PC-3 (cell line): ENCODE data around the gene TNS3. TPM values are rescaled to one million over a fixed set of nuclear protein-coding genes. Genes with fewer than 3 reads are reported as not detected.
A peak's percentile ranks its signal among the peaks of the same experiment; 100 is the strongest.

Source experiments
- ATAC-seq: fragments of 200-7000 bp; cut with Tn5 transposase; 2 replicates; pipeline ENCODE4 v1.9.1; 2020; ENCODE audit warnings: mild to moderate bottlenecking, moderate library complexity
- BruUV-seq: library from RNA; stranded (reverse); fragments of 400-500 nt; replicated peaks from 2 replicates; lab custom pipeline; 2021; lab: Mats Ljungman, UMichigan
- CTCF ChIA-PET: fragments of 300-600 bp; sonication (Branson Sonifier 250); formaldehyde crosslinking; loops from one replicate; lab custom pipeline; 2022; ENCODE audit warnings: antibody characterized with exemption; lab: Charles Lee
- POLR2A ChIA-PET: fragments of 300-600 bp; sonication (Branson Sonifier 250); formaldehyde crosslinking; loops from one replicate; lab custom pipeline; 2022; ENCODE audit warnings: antibody characterized with exemption; ENCODE audit not compliant: unreplicated experiment; lab: Charles Lee
- DNase-seq: peaks from one replicate; pipeline ENCODE4 v3.0.0-alpha.2; 2015
- H2AFZ ChIP-seq: fragments of 300-600 bp; sonication (generic); 2 replicates; pipeline ENCODE4 v1.6.0; 2016; ENCODE audit warnings: antibody characterized with exemption, low read length
- H3F3A ChIP-seq: fragments of 300-600 bp; sonication (generic); one replicate; pipeline ENCODE4 v1.6.0; 2017; ENCODE audit warnings: antibody characterized with exemption, low read length, control low read depth, mild to moderate bottlenecking; ENCODE audit not compliant: unreplicated experiment
- H3K27ac ChIP-seq: fragments of 300-600 bp; sonication (generic); 2 replicates; pipeline ENCODE4 v1.5.1; 2016; ENCODE audit warnings: mild to moderate bottlenecking, low read length
- H3K27me3 ChIP-seq: fragments of 300-600 bp; sonication (generic); 2 replicates; pipeline ENCODE4 v1.6.1; 2016; ENCODE audit warnings: low read length, mixed read lengths
- H3K36me3 ChIP-seq: fragments of 300-600 bp; sonication (generic); 2 replicates; pipeline ENCODE4 v1.6.1; 2016; ENCODE audit warnings: low read depth, mixed run types, low read length, mixed read lengths
- H3K4me1 ChIP-seq: fragments of 300-600 bp; sonication (generic); 2 replicates; pipeline ENCODE4 v1.5.1; 2016; ENCODE audit warnings: low read length; ENCODE audit not compliant: insufficient read depth
- H3K4me2 ChIP-seq: fragments of 300-600 bp; sonication (generic); 2 replicates; pipeline ENCODE4 v1.6.0; 2016; ENCODE audit warnings: low read length
- H3K4me3 ChIP-seq: fragments of 300-600 bp; sonication (generic); 2 replicates; pipeline ENCODE4 v1.5.1; 2016; ENCODE audit warnings: mild to moderate bottlenecking, low read length, mixed read lengths
- H3K79me2 ChIP-seq: fragments of 300-600 bp; sonication (generic); 2 replicates; pipeline ENCODE4 v1.6.1; 2017; ENCODE audit warnings: low read length, mixed read lengths
- H3K9ac ChIP-seq: fragments of 300-600 bp; sonication (generic); 2 replicates; pipeline ENCODE4 v1.6.0; 2016; ENCODE audit warnings: mild to moderate bottlenecking, low read length
- H3K9me2 ChIP-seq: fragments of 300-600 bp; sonication (generic); replicated peaks from 2 replicates; pipeline ENCODE4 v1.6.1; 2016; ENCODE audit warnings: mixed run types, low read length, mixed read lengths
- H3K9me3 ChIP-seq: fragments of 300-600 bp; sonication (generic); 2 replicates; pipeline ENCODE4 v1.6.1; 2016; ENCODE audit warnings: low read length, mixed read lengths
- H4K20me1 ChIP-seq: fragments of 300-600 bp; sonication (generic); 2 replicates; pipeline ENCODE4 v1.6.1; 2016; ENCODE audit warnings: low read length, mixed read lengths
- EZH2 ChIP-seq: fragments of 300-600 bp; sonication (generic); IDR thresholded peaks from one replicate; pipeline ENCODE4 v1.6.1; 2017; ENCODE audit warnings: antibody characterized with exemption, mild to moderate bottlenecking, low read length; ENCODE audit not compliant: unreplicated experiment
- EZH2phosphoT487 ChIP-seq: fragments of 300-600 bp; sonication (generic); IDR thresholded peaks from 2 replicates; pipeline ENCODE4 v1.6.1; 2018; ENCODE audit warnings: mild to moderate bottlenecking, antibody characterized with exemption, low read length, borderline replicate concordance
- intact Hi-C: fragments of 100-400 bp; cut with micrococcal nuclease; formaldehyde crosslinking; loops from 2 replicates; pipeline ENCODE4 v1.9.0; 2023
- total RNA-seq: library from RNA; depleted of rRNA; stranded (reverse); fragments of >200 nt; gene quantifications from 2 replicates; pipeline ENCODE4 v1.2.3, GENCODE V29; 2014
- TF ChIP-seq, protein P1 (sequence below): fragments of 300-600 bp; sonication (generic); conservative IDR thresholded peaks from 2 replicates; pipeline ENCODE4 v1.5.1; 2017; ENCODE audit warnings: antibody characterized with exemption, low read depth, mild to moderate bottlenecking, low read length

Gene TNS3
- total RNA-seq, 1 experiment from 2014 or later, result 72.3 TPM

DNA sequence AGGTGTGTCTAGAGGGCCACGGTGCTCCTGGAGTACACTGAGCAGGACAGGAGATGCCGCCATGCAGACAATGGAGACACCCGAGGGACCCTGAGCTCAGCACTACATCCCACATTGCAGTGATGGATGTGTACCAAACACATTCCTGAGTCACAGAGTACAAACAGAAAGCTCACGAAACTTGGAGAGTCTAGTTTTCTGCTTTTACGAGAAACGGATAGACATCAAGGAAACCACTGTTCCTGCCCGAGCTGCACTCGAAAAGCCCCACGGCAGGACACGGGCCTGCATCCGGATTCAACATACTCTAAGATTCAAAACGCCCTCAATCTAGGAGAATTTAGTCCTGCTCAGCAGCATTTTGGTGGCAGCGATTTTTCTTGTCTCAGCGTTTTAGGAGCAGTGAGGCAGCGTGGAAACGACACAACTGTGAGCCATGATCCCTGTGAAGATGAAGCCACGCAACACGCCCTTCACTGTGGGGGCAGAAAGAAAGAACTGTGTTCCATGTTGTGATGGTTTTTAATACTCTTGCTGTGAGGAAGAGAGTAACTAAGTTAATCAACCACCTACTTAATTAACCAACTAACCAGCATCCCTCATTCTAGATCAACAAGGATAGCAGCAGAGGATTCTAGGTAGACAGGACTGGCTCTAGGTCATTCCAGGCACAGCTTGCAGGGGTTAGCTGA, 3.2 kb downstream of the TNS3 start:
- H3K79me2 ChIP-seq, result peaks cover 89% of the 10 kb centered on the region
- no peak overlapping the region for H2AFZ ChIP-seq
- TF ChIP-seq EZH2phosphoT487 (no peak), EZH2 (no peak)
- TF ChIP-seq, protein P1, sequence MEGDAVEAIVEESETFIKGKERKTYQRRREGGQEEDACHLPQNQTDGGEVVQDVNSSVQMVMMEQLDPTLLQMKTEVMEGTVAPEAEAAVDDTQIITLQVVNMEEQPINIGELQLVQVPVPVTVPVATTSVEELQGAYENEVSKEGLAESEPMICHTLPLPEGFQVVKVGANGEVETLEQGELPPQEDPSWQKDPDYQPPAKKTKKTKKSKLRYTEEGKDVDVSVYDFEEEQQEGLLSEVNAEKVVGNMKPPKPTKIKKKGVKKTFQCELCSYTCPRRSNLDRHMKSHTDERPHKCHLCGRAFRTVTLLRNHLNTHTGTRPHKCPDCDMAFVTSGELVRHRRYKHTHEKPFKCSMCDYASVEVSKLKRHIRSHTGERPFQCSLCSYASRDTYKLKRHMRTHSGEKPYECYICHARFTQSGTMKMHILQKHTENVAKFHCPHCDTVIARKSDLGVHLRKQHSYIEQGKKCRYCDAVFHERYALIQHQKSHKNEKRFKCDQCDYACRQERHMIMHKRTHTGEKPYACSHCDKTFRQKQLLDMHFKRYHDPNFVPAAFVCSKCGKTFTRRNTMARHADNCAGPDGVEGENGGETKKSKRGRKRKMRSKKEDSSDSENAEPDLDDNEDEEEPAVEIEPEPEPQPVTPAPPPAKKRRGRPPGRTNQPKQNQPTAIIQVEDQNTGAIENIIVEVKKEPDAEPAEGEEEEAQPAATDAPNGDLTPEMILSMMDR, result no peak
- DNase-seq, result peak; percentile 97
- H3K9me3 ChIP-seq, result no peaks in the 10 kb centered on the region
- H3F3A ChIP-seq, result peaks cover 8% of the 10 kb centered on the region
- ATAC-seq, result peak; percentile 58
- peak overlapping the region; percentile 95 for H3K27ac ChIP-seq
- intact Hi-C loops, result loop anchor here (1.0 to 10.0 kb wide), 5 partner anchors 23 to 236 kb away; no protein-coding TSS in a partner anchor
- H3K4me1 ChIP-seq, result peaks cover 82% of the 10 kb centered on the region
- BruUV-seq, result TSS peak; percentile 86
- POLR2A ChIA-PET, result interaction anchor here (0.6 to 1.1 kb wide), 2 partner anchors 124 to 125 kb away, joined by 3 to 6 read pairs; no protein-coding TSS in a partner anchor
- no peaks in the 10 kb centered on the region for H3K27me3 ChIP-seq
- H4K20me1 ChIP-seq, result no peaks in the 10 kb centered on the region
- CTCF ChIA-PET, result interaction anchor here (0.5 to 1.0 kb wide), 6 partner anchors 22 to 241 kb away, joined by 3 to 4 read pairs (median 3); no protein-coding TSS in a partner anchor
- peak overlapping the region; percentile 89 for H3K4me3 ChIP-seq
- H3K9me2 ChIP-seq, result no peaks in the 10 kb centered on the region
- H3K4me2 ChIP-seq, result peak overlapping the region; percentile 94
- H3K36me3 ChIP-seq, result 0 out of 2 replicates have a peak, but pooled peaks cover 3% of the 10 kb centered on the region
- peak overlapping the region; percentile 99 for H3K9ac ChIP-seq

DNA sequence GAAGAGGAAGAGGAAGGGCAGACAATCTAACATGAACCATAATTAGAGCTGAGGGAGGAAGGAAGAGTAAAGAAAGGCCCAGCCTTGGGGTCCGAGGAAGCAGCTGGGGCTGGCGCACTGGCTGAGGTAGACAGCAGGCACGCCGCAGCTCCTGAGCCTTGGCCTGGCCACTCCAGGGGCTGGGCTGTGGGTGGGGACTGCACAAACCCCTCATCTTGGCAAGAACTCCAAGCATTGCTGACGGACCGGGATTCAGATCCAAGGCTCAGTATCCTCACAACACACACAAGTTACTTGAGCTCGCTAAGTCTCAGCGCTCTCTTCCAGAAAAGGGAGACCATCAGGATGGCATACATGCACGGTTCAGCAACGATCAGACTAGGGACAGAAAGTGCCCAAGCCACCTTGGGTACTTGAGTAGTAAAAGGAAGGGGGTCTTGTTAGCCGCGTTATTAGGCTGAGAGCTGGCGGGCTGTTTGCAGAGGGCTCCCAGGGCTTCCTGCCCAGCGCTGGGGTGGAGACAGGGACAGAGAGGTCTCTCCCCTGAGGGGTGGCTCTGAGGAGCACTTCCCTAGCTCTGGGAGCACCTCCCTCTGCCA, 4.5 kb downstream of the TNS3 start:
- BruUV-seq, result no TSS peak
- ChIA-PET POLR2A (no interaction called here), CTCF (interaction anchor here (0.6 kb wide), 1 partner anchor 37 kb away, joined by 3 read pairs; no protein-coding TSS in a partner anchor)
- TF ChIP-seq EZH2phosphoT487, result no peak
- TF ChIP-seq, protein P1, result no peak
- Histone ChIP-seq H3K4me2 (peak overlapping the region; percentile 49), H3K36me3 (0 out of 2 replicates have a peak, but pooled peaks cover 3% of the 10 kb centered on the region), H3K9me3 (no peaks in the 10 kb centered on the region), H3K4me3 (no peak overlapping the region), H3K27me3 (no peaks in the 10 kb centered on the region), H3K9me2 (no peaks in the 10 kb centered on the region), H2AFZ (no peak overlapping the region), H4K20me1 (no peaks in the 10 kb centered on the region), H3K79me2 (peaks cover 96% of the 10 kb centered on the region), H3F3A (peaks cover 8% of the 10 kb centered on the region), H3K4me1 (peaks cover 84% of the 10 kb centered on the region), H3K27ac (peak overlapping the region; percentile 95), H3K9ac (peak overlapping the region; percentile 51; the same call in 1 of the 2 replicates)
- ATAC-seq, result no peak
- intact Hi-C loops, result loop anchor here (10.0 kb wide), 1 partner anchor 237 kb away; no protein-coding TSS in a partner anchor
- DNase-seq, result no peak
